IPS DF 4.7 (cell line): ENCODE measurements around the gene LDLRAD4.

ENCODE experiments used
- DNase-seq: peaks from one replicate; pipeline ENCODE4 v3.0.0-alpha.2; 2013; ENCODE audit warnings: low spot score; ENCODE audit errors: extremely low read depth

LDLRAD4 gene

GRCh38 chr18:13227910-13228309, 9.3 kb downstream of the LDLRAD4 start:
- no peak for DNase-seq

- no peak for DNase-seq
These were observed 10.6 kb downstream of the LDLRAD4 start for GRCh38 chr18:13229001-13229671.

- no peak for DNase-seq
These were observed 12.6 kb downstream of the LDLRAD4 start for GRCh38 chr18:13231151-13231550.

- DNase-seq = no peak
These were observed 13.7 kb downstream of the LDLRAD4 start for GRCh38 chr18:13232086-13232917.

GRCh38 chr18:13232971-13233786, 14.6 kb downstream of the LDLRAD4 start:
- DNase-seq = no peak

- no peak for DNase-seq
These were observed 15.5 kb downstream of the LDLRAD4 start for GRCh38 chr18:13233787-13234783.

GRCh38 chr18:13235421-13235831, 16.9 kb downstream of the LDLRAD4 start:
- no peak for DNase-seq

GRCh38 chr18:13235981-13236380, 17.4 kb downstream of the LDLRAD4 start:
- DNase-seq = no peak

GRCh38 chr18:13236411-13236810, 17.9 kb downstream of the LDLRAD4 start:
- no peak for DNase-seq

GRCh38 chr18:13237073-13237472, 18.5 kb downstream of the LDLRAD4 start:
- no peak for DNase-seq

- DNase-seq = no peak
These were observed 19.1 kb downstream of the LDLRAD4 start for GRCh38 chr18:13237641-13238040.

- DNase-seq = no peak
These were observed 20.8 kb downstream of the LDLRAD4 start for GRCh38 chr18:13239171-13239956.

- no peak for DNase-seq
These were observed 21.6 kb downstream of the LDLRAD4 start for GRCh38 chr18:13240060-13240725.

GRCh38 chr18:13241083-13241892, 22.7 kb downstream of the LDLRAD4 start:
- no peak for DNase-seq

- no peak for DNase-seq
These were observed 23.3 kb downstream of the LDLRAD4 start for GRCh38 chr18:13241893-13242175.

GRCh38 chr18:13242797-13243196, 24.2 kb downstream of the LDLRAD4 start:
- no peak for DNase-seq

GRCh38 chr18:13243363-13243762, 24.8 kb downstream of the LDLRAD4 start:
- no peak for DNase-seq

GRCh38 chr18:13244135-13244534, 25.6 kb downstream of the LDLRAD4 start:
- no peak for DNase-seq
